HTR-8/SVneo (cell line): ENCODE results near the gene CDC14A.
A peak's percentile ranks its signal among the peaks of the same experiment; 100 is the strongest.

ENCODE experiments used
- DNase-seq: peaks from one replicate; pipeline ENCODE4 v3.0.0; 2011; ENCODE audit warnings: low spot score, mixed read lengths; ENCODE audit not compliant: insufficient read length
- FAIRE-seq: peaks from 2 replicates; lab custom pipeline; 2011; peaks lifted over from hg19 to GRCh38; lab: Jason Lieb, UNC

The CDC14A gene

GRCh38 chr1:100518023-100518422, 165.7 kb downstream of the CDC14A start:
- FAIRE-seq, result no peak
- DNase-seq, result no peak

GRCh38 chr1:100523038-100523652, 170.8 kb downstream of the CDC14A start:
- FAIRE-seq (no peak), DNase-seq (no peak)

GRCh38 chr1:100524355-100524754, 172.0 kb downstream of the CDC14A start:
- no peak for FAIRE-seq
- no peak for DNase-seq

- FAIRE-seq (no peak), DNase-seq (no peak)
Observed at GRCh38 chr1:100526894-100527293, 174.6 kb downstream of the CDC14A start.

DNA sequence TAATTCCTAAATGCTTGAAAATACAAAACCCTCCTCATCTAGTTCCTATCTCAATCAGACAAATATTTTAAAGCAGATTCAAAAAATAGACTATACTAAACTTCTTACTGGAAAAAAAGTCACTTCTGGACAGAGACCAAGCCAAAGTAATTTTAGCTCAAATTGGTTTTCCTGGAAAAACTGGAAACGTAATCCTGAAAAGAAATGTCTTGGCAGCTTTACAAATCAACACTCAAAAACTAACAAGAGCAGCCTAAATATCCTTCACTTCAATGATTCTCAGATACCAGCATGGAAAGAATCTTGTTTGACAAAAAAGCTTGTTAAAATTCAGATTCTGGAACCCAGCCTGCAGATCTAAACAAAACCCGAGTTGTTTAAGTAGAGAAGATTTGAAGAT, 176.6 kb downstream of the CDC14A start:
- DNase-seq (no peak), FAIRE-seq (no peak)

DNA sequence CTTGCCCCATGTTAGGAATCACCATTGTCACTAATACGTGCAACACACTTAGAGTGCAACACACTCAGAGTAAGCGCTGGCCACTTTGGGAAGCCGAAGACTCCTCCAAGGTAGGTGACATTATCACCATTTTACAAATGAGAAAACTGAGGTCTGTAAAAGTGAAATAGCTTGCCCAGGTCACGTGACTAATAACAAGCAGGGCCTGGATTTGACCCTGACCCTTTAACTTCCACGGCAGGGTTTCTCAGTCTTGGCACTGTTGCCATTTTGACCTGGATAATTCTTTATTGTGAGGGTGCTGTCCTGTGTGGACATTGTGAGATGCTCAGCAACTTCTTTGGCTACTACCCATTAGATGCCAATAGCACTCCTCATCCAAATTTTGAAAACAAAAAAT, 177.8 kb downstream of the CDC14A start:
- DNase-seq (no peak), FAIRE-seq (no peak)

GRCh38 chr1:100530880-100531487, 178.7 kb downstream of the CDC14A start:
- FAIRE-seq (no peak), DNase-seq (no peak)

GRCh38 chr1:100532645-100533044, 180.3 kb downstream of the CDC14A start:
- FAIRE-seq (no peak), DNase-seq (no peak)

DNA sequence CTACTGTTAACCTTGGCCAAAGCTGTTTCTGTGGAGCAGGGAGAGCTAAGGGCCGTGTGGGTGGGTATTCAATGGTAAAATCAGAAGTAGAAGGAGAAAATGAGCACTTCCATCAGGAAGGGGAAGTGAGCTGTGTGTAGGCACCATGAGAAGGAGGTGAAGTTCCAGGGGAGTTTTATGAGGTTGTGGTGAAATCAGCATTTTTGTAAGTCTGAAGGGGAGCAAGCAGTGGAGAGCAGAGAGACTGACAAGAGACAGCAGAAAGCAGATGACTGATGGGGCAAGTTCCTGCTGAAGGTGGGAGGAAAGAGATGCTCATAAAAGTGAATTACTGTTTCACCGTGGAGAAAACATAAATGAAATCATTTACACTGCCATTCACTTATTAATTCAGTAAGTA, 183.0 kb downstream of the CDC14A start:
- DNase-seq, result no peak
- FAIRE-seq, result no peak

DNA sequence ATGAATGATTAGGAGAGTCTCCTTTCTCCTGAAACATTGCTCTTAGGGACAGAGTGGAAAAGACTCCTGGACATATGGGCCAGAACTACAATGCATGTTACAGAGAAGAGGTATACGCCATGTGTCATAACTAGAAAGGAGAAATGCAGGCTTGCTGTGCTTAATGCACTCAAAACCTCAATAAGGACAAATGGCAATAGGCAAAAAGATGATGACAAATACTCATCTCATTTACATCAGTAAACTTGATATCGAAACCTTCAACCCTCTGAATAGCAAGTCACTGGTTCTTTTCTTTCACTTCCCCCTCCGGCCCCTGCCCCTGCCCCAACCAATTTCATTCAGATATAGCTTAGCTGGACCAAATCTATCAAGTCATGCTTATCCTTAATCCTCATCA, 183.7 kb downstream of the CDC14A start:
- FAIRE-seq, result no peak
- DNase-seq, result no peak

- FAIRE-seq, result no peak
- DNase-seq, result peak; percentile 9
Observed at GRCh38 chr1:100538913-100539835, 186.9 kb downstream of the CDC14A start.

- FAIRE-seq, result no peak
- DNase-seq, result no peak
Observed at GRCh38 chr1:100539836-100540536, 187.7 kb downstream of the CDC14A start.

- no peak for FAIRE-seq
Observed at GRCh38 chr1:100542285-100542684, 190.0 kb downstream of the CDC14A start.

DNA sequence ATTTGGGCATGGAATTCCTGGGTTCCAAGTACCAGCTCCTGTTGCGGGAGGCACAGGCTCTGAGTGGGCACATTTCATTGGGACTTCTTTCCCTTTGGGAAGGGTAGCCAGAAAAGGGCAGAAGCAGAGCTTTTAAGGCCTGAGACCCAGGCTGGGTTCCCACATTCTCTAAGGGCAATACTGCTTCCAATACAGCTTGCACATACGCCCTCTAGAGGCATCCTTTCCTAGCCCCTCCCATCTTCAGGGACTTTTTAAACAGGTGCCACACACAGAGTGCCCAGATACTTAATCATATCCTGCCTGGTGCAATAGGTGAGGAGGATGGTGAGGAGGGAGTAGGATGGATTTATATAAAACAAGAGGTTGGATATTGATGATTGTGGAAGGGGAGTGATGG, 191.3 kb downstream of the CDC14A start:
- DNase-seq (no peak), FAIRE-seq (no peak)

More at GRCh38 chr1:100542285-100542684, 190.0 kb downstream of the CDC14A start:
- DNase-seq, result no peak

DNA sequence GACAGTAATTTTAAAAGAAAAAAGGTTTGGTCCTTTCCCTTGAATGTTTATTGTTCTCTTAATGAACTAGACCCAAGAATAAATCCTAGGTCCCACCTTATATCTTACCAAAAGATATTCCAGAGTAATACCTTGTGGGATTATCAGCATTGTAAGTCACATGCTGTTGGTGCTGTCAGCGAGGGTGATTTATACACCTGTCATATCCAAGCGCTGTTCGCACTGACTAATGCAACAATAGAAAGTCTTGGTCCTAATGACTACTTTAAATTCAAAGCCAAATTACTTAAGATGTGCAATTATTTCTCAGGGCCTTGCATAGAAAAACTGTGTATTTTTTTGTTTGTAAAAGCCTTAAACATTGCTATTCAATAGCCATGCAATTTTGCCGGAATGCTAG, 192.5 kb downstream of the CDC14A start:
- DNase-seq (no peak), FAIRE-seq (no peak)

DNA sequence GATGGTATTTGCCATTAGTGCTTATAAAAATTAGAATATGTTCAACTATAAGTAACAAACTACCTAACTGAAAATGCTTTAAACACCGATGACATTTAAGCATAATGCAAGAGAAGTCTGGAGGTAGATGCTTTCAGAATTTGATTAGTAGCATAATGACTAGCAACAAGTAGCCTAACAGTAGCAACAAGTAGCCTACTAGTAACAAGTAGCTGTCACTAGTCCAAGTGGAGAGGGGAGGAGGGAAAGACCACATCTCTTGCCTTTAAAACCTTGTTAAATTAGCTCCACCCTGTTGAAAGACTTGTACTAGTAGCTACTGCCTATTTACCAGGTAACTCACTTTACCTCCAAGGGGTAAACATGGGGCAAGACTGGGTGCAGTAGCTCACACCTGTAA, 193.5 kb downstream of the CDC14A start:
- no peak for DNase-seq
- FAIRE-seq, result no peak

- DNase-seq (no peak), FAIRE-seq (no peak)
Observed at GRCh38 chr1:100552031-100552430, 199.7 kb downstream of the CDC14A start.

DNA sequence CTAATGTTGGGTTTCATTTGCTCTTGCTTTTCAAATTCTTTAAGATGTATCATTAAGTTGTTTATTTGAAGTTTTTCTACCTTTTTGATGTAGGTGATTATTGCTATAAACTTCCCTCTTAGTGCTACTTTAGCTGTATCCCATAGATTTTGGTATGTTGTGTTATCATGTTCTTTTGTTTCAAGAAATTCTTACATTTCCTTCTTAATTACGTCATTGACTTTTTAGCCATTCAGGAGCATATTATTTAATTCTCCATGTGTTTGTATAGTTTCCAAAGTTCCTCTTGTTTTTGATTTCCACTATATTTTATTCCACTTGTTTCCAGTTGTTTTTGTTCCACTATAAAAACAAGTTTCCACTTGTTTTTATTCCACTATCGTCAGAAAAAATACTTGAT, 200.6 kb downstream of the CDC14A start:
- FAIRE-seq, result no peak
- DNase-seq, result no peak

- DNase-seq, result no peak
- FAIRE-seq, result no peak
Observed at GRCh38 chr1:100556181-100556580, 203.9 kb downstream of the CDC14A start.

DNA sequence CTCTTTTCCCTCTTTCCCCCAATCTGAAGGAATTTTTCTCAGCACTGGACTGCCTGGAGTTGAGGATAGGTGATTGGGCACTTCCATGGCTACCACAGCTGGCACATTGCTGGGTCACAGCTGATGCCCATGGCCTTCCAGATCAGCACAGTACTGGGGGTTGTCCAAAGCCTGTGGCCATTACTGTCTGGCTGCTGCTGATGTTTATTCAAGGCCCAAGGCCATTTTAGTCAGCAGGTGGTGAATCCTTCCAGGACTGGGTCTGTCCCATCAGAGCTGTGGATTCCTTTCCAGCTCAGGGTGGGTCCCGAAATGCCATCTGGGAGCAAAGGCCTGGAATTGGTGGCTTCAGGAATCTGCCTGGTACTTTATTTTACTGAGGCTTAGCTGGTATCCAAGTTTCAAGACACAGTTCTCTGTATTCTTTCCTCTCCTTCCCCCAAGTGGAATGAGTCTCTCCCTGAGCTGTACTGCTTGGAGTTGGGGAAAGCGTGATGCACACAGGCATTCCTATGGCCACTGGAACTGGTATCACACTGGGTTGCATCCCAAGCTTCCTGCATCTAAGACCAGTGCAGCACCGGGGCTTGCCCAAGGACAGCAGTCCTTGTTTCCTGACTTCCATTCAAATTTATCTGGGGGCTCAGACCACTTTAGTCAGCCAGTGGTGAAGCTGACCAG, 204.8 kb downstream of the CDC14A start:
- no peak for FAIRE-seq
- DNase-seq, result no peak
